GM19035 (cell line): ENCODE data around the gene RPP21.
A peak's percentile ranks its signal among the peaks of the same experiment; 100 is the strongest.

ENCODE experiments used
- ATAC-seq: cut with Tn5 transposase; IDR thresholded peaks from one replicate; pipeline ENCODE4 v1.9.1; 2021; ENCODE audit not compliant: unreplicated experiment

RPP21 gene

GRCh38 chr6:30344868-30345671 is at the start of gene RPP21:
TSS of gene RPP21 (plus strand) at chr6:30345156. CDS start at chr6:30345172, 16 bp downstream.
- peak; percentile 96 for ATAC-seq

- ATAC-seq = no peak
Measured at GRCh38 chr6:30295837-30296236, 49.1 kb upstream of the RPP21 start.

GRCh38 chr6:30304002-30304401 is 41.0 kb upstream of the RPP21 start:
- ATAC-seq = no peak

- no peak for ATAC-seq
Measured at GRCh38 chr6:30311101-30311500, 33.9 kb upstream of the RPP21 start.

GRCh38 chr6:30311671-30312070 is 33.3 kb upstream of the RPP21 start:
- ATAC-seq = no peak

- ATAC-seq = no peak
Measured at GRCh38 chr6:30312266-30312665, 32.7 kb upstream of the RPP21 start.

- ATAC-seq = no peak
Measured at GRCh38 chr6:30312676-30313321, 32.2 kb upstream of the RPP21 start.

GRCh38 chr6:30315156-30315555 is 29.8 kb upstream of the RPP21 start:
- ATAC-seq = no peak

- no peak for ATAC-seq
Measured at GRCh38 chr6:30317913-30318589, 26.9 kb upstream of the RPP21 start.

GRCh38 chr6:30319146-30319835 is 25.7 kb upstream of the RPP21 start:
- ATAC-seq = no peak

GRCh38 chr6:30321692-30322388 is 23.1 kb upstream of the RPP21 start:
- ATAC-seq = no peak

GRCh38 chr6:30322527-30323501 is 22.1 kb upstream of the RPP21 start:
- ATAC-seq = no peak

- ATAC-seq = no peak
Measured at GRCh38 chr6:30323806-30324205, 21.1 kb upstream of the RPP21 start.

- no peak for ATAC-seq
Measured at GRCh38 chr6:30325150-30325872, 19.6 kb upstream of the RPP21 start.

- peak; percentile 47 for ATAC-seq
Measured at GRCh38 chr6:30325873-30326525, 19.0 kb upstream of the RPP21 start.

GRCh38 chr6:30326526-30327231 is 18.3 kb upstream of the RPP21 start, which contains the start of gene TRIM39:
TSS of gene TRIM39 (plus strand) at chr6:30326927. CDS start at chr6:30329318, 2,391 bp downstream.
- peak; percentile 73 for ATAC-seq

- ATAC-seq = no peak
Measured at GRCh38 chr6:30327232-30327746, 17.7 kb upstream of the RPP21 start.
